GM23248 (cell line): Measurements from ENCODE around the gene EZH2. TPM values are rescaled to one million over a fixed set of nuclear protein-coding genes. Genes with fewer than 3 reads are reported as not detected.

Experiments used
- DNase-seq: peaks from one replicate; pipeline ENCODE4 v3.0.0-alpha.2; 2015
- H2AFZ ChIP-seq: fragments of 200-600 bp; sonication (generic); 2 replicates; pipeline ENCODE4 v1.6.1; 2016; ENCODE audit warnings: antibody characterized with exemption
- H3F3A ChIP-seq: fragments of 200-600 bp; sonication (generic); 2 replicates; pipeline ENCODE4 v1.6.1; 2016; ENCODE audit warnings: mild to moderate bottlenecking, antibody characterized with exemption, mixed run types; ENCODE audit not compliant: insufficient read depth
- H3K27ac ChIP-seq: fragments of 200-600 bp; sonication (generic); 2 replicates; pipeline ENCODE4 v1.5.1; 2016; ENCODE audit warnings: mild to moderate bottlenecking
- H3K27me3 ChIP-seq: fragments of 200-600 bp; sonication (generic); replicated peaks from 2 replicates; pipeline ENCODE4 v1.6.1; 2016; ENCODE audit warnings: mild to moderate bottlenecking; ENCODE audit not compliant: insufficient read depth
- H3K36me3 ChIP-seq: fragments of 200-600 bp; sonication (generic); 2 replicates; pipeline ENCODE4 v1.6.1; 2016; ENCODE audit warnings: low read depth, mild to moderate bottlenecking
- H3K4me1 ChIP-seq: fragments of 200-600 bp; sonication (generic); 2 replicates; pipeline ENCODE4 v1.6.1; 2016; ENCODE audit warnings: mild to moderate bottlenecking; ENCODE audit not compliant: insufficient read depth
- H3K4me2 ChIP-seq: fragments of 200-600 bp; sonication (generic); one replicate; pipeline ENCODE4 v1.6.1; 2016; ENCODE audit warnings: mild to moderate bottlenecking; ENCODE audit not compliant: unreplicated experiment
- H3K4me3 ChIP-seq: fragments of 200-600 bp; sonication (generic); 2 replicates; pipeline ENCODE4 v1.5.1; 2016; ENCODE audit warnings: mild to moderate bottlenecking
- H3K79me2 ChIP-seq: fragments of 200-600 bp; sonication (generic); 2 replicates; pipeline ENCODE4 v1.6.1; 2016; ENCODE audit warnings: mild to moderate bottlenecking; ENCODE audit not compliant: insufficient read depth
- H3K9ac ChIP-seq: fragments of 200-600 bp; sonication (generic); 2 replicates; pipeline ENCODE4 v1.6.1; 2016; ENCODE audit warnings: mild to moderate bottlenecking
- H3K9me2 ChIP-seq: fragments of 200-600 bp; sonication (generic); 2 replicates; pipeline ENCODE4 v1.6.1; 2016; ENCODE audit warnings: mixed run types, mild to moderate bottlenecking, moderate library complexity; ENCODE audit not compliant: insufficient read depth
- H3K9me3 ChIP-seq: fragments of 200-600 bp; sonication (generic); one replicate; pipeline ENCODE4 v1.6.1; 2017; ENCODE audit warnings: low read depth
- H4K20me1 ChIP-seq: fragments of 200-600 bp; sonication (generic); 2 replicates; pipeline ENCODE4 v1.6.0; 2016; ENCODE audit not compliant: insufficient read depth
- EZH2 ChIP-seq: fragments of 200-600 bp; sonication (generic); IDR thresholded peaks from 2 replicates; pipeline ENCODE4 v1.6.1; 2018; ENCODE audit warnings: antibody characterized with exemption, mild to moderate bottlenecking; ENCODE audit not compliant: insufficient read depth, poor library complexity, severe bottlenecking
- EZH2phosphoT487 ChIP-seq: fragments of 200-600 bp; sonication (generic); IDR thresholded peaks from 2 replicates; pipeline ENCODE4 v1.6.1; 2018; ENCODE audit warnings: antibody characterized with exemption, moderate library complexity, mild to moderate bottlenecking, low read depth; ENCODE audit not compliant: insufficient read depth
- WGBS, 2 experiments: methylation state at CpG; one replicate each; pipeline ENCODE4 v1.1.6; 2015 to 2017; ENCODE audit warnings: low lambda C conversion rate in 2 of 2, low coverage in 1 of 2; ENCODE audit errors: missing lambda C conversion rate in 2 of 2; 5-methylcytosine and 5-hydroxymethylcytosine counted together
- in situ Hi-C: fragments of 300-500 bp; cut with MboI; formaldehyde crosslinking; loops from 2 replicates; pipeline ENCODE4 v1.15.0; 2020
- polyA plus RNA-seq: library from polyadenylated mRNA; unstranded; fragments of >200 nt; fragmentation: Nextera tagmentation; extraction: Ambion mirVana; gene quantifications from 2 replicates; pipeline ENCODE4 v1.2.1, GENCODE V29; 2016
- total RNA-seq: library from RNA; depleted of rRNA; stranded (reverse); fragments of >200 nt; shearing (Covaris generic); gene quantifications from 2 replicates; pipeline ENCODE4 v1.2.3, GENCODE V29; 2014; rRNA removed

Gene EZH2
- 6.1 and 7.6 TPM in 2 replicates for total RNA-seq
- polyA plus RNA-seq: 8.6 and 9.6 TPM in 2 replicates

DNA sequence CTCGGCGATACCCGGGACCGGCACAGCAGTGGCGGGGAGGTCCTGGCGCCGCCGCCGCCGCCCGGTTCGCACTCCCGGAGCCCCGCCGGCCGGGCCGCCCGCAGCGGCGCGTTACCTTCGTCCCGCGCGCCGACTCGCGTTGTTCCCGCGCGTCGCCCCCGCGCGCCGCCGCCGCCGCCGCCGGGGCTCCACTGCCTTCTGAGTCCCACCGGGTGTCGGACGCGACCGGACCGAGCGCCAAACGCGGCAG is at the start of gene EZH2:
TSS of gene EZH2 (minus strand) at position 243 of the 250 bp plus-strand sequence. CDS start 36,993 bp downstream, outside the sequence.
- no peak for TF ChIP-seq EZH2phosphoT487
- no peak for TF ChIP-seq EZH2
- Histone ChIP-seq H3K9ac (peak within 1 kb of the TSS; percentile 84), H3F3A (peaks cover 12% of the 10 kb centered on the region; the same call in 1 of the 2 replicates), H3K36me3 (no peaks in the 10 kb centered on the region), H3K4me2 (peak within 1 kb of the TSS; percentile 96), H3K4me3 (peak within 1 kb of the TSS; percentile 94), H3K9me2 (no peaks in the 10 kb centered on the region), H3K27ac (peak within 1 kb of the TSS; percentile 62), H3K9me3 (no peaks in the 10 kb centered on the region), H3K4me1 (no peaks in the 10 kb centered on the region), H3K27me3 (no peaks in the 10 kb centered on the region), H2AFZ (peak within 1 kb of the TSS; percentile 93), H4K20me1 (no peaks in the 10 kb centered on the region), H3K79me2 (peaks cover 52% of the 10 kb centered on the region)
- 0% methylated on average over 2 to 20 of the region's 50 CpGs for WGBS, 2 experiments
- in situ Hi-C loops: no loop called here
- no peak for DNase-seq

- no peaks in the 10 kb centered on the region for H3K36me3 ChIP-seq
- H3K9me2 ChIP-seq: no peaks in the 10 kb centered on the region
- no peaks in the 10 kb centered on the region for H3K4me1 ChIP-seq
- H3K27ac ChIP-seq: no peak overlapping the region
- in situ Hi-C loops: no loop called here
- no peaks in the 10 kb centered on the region for H3K27me3 ChIP-seq
- H3K9ac ChIP-seq: no peak overlapping the region
- H3K9me3 ChIP-seq: no peaks in the 10 kb centered on the region
- H2AFZ ChIP-seq: no peak overlapping the region
- no peak overlapping the region for H3K4me3 ChIP-seq
- no peak overlapping the region for H3K4me2 ChIP-seq
- TF ChIP-seq EZH2phosphoT487 (no peak), EZH2 (no peak)
- WGBS, 2 experiments: 9 to 16% methylated on average over 5 of the region's 5 CpGs
- H3K79me2 ChIP-seq: no peaks in the 10 kb centered on the region
- no peaks in the 10 kb centered on the region for H3F3A ChIP-seq
- no peaks in the 10 kb centered on the region for H4K20me1 ChIP-seq
- no peak for DNase-seq
Measured at GRCh38 chr7:148931470-148931869, 47.4 kb upstream of the EZH2 start.

- no peaks in the 10 kb centered on the region for H3K9me3 ChIP-seq
- H3K9ac ChIP-seq: no peak overlapping the region
- H3K9me2 ChIP-seq: no peaks in the 10 kb centered on the region
- no peak overlapping the region for H3K27ac ChIP-seq
- H3K4me1 ChIP-seq: no peaks in the 10 kb centered on the region
- H4K20me1 ChIP-seq: no peaks in the 10 kb centered on the region
- no peak for TF ChIP-seq EZH2phosphoT487
- no peak for TF ChIP-seq EZH2
- H3K36me3 ChIP-seq: no peaks in the 10 kb centered on the region
- H3K27me3 ChIP-seq: no peaks in the 10 kb centered on the region
- H3K4me3 ChIP-seq: no peak overlapping the region
- H3K79me2 ChIP-seq: no peaks in the 10 kb centered on the region
- H3F3A ChIP-seq: no peaks in the 10 kb centered on the region
- 63% methylated on average over 10 of the region's 10 CpGs for WGBS, 2 experiments
- in situ Hi-C loops: no loop called here
- no peak overlapping the region for H3K4me2 ChIP-seq
- no peak overlapping the region for H2AFZ ChIP-seq
- no peak for DNase-seq
Measured at GRCh38 chr7:148930335-148930734, 46.2 kb upstream of the EZH2 start.

DNA sequence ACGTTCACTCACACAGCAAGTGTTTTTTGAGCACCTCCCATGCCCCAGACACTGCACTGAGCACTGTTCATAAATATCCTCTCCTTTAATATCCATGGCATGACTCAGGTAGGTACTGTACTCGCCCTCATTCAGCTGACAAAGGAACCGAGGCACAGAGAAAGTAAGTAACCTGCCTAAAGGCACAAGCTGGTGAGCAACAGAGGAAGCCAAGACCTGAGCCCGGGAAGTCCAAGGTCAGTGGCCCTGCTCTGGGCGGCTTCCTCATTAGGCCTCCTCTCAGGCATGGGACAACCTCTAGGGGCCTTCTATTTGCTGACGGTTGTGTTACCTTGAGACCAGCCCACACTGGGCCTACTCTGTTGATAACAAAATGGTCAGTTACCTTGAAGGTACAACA is 45.1 kb upstream of the EZH2 start:
- Histone ChIP-seq H3K9me2 (no peaks in the 10 kb centered on the region), H4K20me1 (no peaks in the 10 kb centered on the region), H3K4me3 (no peak overlapping the region), H3K27ac (no peak overlapping the region), H3K9me3 (no peaks in the 10 kb centered on the region), H3K79me2 (no peaks in the 10 kb centered on the region), H3K36me3 (no peaks in the 10 kb centered on the region), H3K9ac (no peak overlapping the region), H3K27me3 (no peaks in the 10 kb centered on the region), H3K4me2 (no peak overlapping the region), H3K4me1 (no peaks in the 10 kb centered on the region), H3F3A (no peaks in the 10 kb centered on the region), H2AFZ (no peak overlapping the region)
- DNase-seq: no peak
- 73 to 76% methylated on average over 6 of the region's 6 CpGs for WGBS, 2 experiments
- TF ChIP-seq EZH2phosphoT487: no peak
- TF ChIP-seq EZH2: no peak
- in situ Hi-C loops: no loop called here
